OCI-LY1 (cell line): ENCODE results near the gene PEG3.

Source experiments
- H2AFZ ChIP-seq: fragments of 200-600 bp; sonication (generic), shearing (Covaris generic); 2 replicates; pipeline ENCODE4 v1.6.0; 2014; ENCODE audit warnings: antibody characterized with exemption, mild to moderate bottlenecking, low read length
- H3F3A ChIP-seq: fragments of 200-600 bp; sonication (generic), shearing (Covaris generic); 2 replicates; pipeline ENCODE4 v1.6.0; 2014; ENCODE audit warnings: mild to moderate bottlenecking, antibody characterized with exemption, low read length, moderate library complexity; ENCODE audit not compliant: insufficient read depth
- H3K27ac ChIP-seq: fragments of 200-600 bp; sonication (generic); 2 replicates; pipeline ENCODE4 v1.5.1; 2014; ENCODE audit warnings: low read length, mixed run types, mild to moderate bottlenecking, low read depth; ENCODE audit not compliant: poor library complexity, severe bottlenecking
- H3K27me3 ChIP-seq: fragments of 200-600 bp; sonication (generic); 2 replicates; pipeline ENCODE4 v1.6.0; 2014; ENCODE audit warnings: antibody characterized with exemption, mild to moderate bottlenecking, low read length, moderate library complexity; ENCODE audit not compliant: insufficient read depth
- H3K36me3 ChIP-seq: fragments of 200-600 bp; sonication (generic); 2 replicates; pipeline ENCODE4 v1.6.1; 2014; ENCODE audit warnings: mild to moderate bottlenecking, antibody characterized with exemption, low read length, moderate library complexity, mixed read lengths; ENCODE audit not compliant: insufficient read depth
- H3K4me1 ChIP-seq: fragments of 200-600 bp; sonication (generic); 2 replicates; pipeline ENCODE4 v1.5.1; 2014; ENCODE audit warnings: mild to moderate bottlenecking, low read length, moderate library complexity; ENCODE audit not compliant: insufficient read depth, severe bottlenecking
- H3K4me2 ChIP-seq: fragments of 200-600 bp; sonication (generic), shearing (Covaris generic); 2 replicates; pipeline ENCODE4 v1.6.1; 2014; ENCODE audit warnings: low read length
- H3K4me3 ChIP-seq: fragments of 200-600 bp; sonication (generic); 2 replicates; pipeline ENCODE4 v1.5.1; 2014; ENCODE audit warnings: low read length, low read depth, mild to moderate bottlenecking, mixed read lengths; ENCODE audit not compliant: poor library complexity, severe bottlenecking
- H3K79me2 ChIP-seq: fragments of 200-600 bp; shearing (Covaris generic); 2 replicates; pipeline ENCODE4 v1.6.1; 2016; ENCODE audit warnings: mixed run types, low read length, mixed read lengths; ENCODE audit not compliant: insufficient read depth
- H3K9ac ChIP-seq: fragments of 200-600 bp; sonication (generic), shearing (Covaris generic); 2 replicates; pipeline ENCODE4 v1.6.1; 2014; ENCODE audit warnings: mild to moderate bottlenecking, low read length, mixed read lengths
- H3K9me2 ChIP-seq: fragments of 200-600 bp; sonication (generic), shearing (Covaris generic); 2 replicates; pipeline ENCODE4 v1.6.1; 2014; ENCODE audit warnings: low read depth, mild to moderate bottlenecking, low read length, mixed read lengths
- H3K9me3 ChIP-seq: fragments of 200-600 bp; shearing (Covaris generic); 2 replicates; pipeline ENCODE4 v1.6.1; 2014; ENCODE audit warnings: low read length, mixed read lengths
- H4K20me1 ChIP-seq: fragments of 200-600 bp; sonication (generic), shearing (Covaris generic); 2 replicates; pipeline ENCODE4 v1.6.0; 2016; ENCODE audit warnings: mild to moderate bottlenecking, low read length; ENCODE audit not compliant: insufficient read depth
- EZH2 ChIP-seq: fragments of 200-600 bp; sonication (generic), shearing (Covaris generic); IDR thresholded peaks from 2 replicates; pipeline ENCODE4 v1.8.0; 2017; ENCODE audit warnings: borderline replicate concordance, mixed run types, mild to moderate bottlenecking, antibody characterized with exemption, low read length, moderate library complexity, mixed read lengths
- TF ChIP-seq, protein P1 (sequence below): fragments of 200-600 bp; sonication (generic), shearing (Covaris generic); IDR thresholded peaks from 2 replicates; pipeline ENCODE4 v1.5.1; 2017; ENCODE audit warnings: mild to moderate bottlenecking, antibody characterized with exemption, low read length, moderate library complexity, mixed read lengths

The PEG3 gene

DNA sequence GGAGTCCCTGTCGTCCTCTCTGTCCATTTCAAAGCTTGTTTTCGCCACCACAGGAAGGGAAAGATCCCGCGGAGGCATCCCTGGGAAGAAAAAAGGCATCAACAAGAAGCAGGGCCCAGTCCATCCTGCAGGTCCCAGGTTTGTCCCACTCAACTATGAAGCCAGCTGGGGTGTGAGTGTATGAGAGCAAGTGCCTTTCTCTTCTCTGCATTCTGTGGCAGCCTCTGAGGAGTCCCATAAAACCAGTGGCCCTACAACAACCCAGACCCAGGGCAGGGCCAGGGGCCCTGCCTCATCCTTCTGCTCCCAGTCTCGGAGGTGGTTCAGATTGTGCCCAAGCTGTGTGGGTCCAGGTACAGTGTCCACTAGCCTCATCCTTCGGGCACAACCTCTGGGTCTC lies 18.9 kb downstream of the PEG3 start:
- no peak for TF ChIP-seq EZH2
- TF ChIP-seq, protein P1, sequence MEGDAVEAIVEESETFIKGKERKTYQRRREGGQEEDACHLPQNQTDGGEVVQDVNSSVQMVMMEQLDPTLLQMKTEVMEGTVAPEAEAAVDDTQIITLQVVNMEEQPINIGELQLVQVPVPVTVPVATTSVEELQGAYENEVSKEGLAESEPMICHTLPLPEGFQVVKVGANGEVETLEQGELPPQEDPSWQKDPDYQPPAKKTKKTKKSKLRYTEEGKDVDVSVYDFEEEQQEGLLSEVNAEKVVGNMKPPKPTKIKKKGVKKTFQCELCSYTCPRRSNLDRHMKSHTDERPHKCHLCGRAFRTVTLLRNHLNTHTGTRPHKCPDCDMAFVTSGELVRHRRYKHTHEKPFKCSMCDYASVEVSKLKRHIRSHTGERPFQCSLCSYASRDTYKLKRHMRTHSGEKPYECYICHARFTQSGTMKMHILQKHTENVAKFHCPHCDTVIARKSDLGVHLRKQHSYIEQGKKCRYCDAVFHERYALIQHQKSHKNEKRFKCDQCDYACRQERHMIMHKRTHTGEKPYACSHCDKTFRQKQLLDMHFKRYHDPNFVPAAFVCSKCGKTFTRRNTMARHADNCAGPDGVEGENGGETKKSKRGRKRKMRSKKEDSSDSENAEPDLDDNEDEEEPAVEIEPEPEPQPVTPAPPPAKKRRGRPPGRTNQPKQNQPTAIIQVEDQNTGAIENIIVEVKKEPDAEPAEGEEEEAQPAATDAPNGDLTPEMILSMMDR: no peak
- no peak overlapping the region for H3K4me3 ChIP-seq
- H3K27me3 ChIP-seq: peaks cover 7% of the 10 kb centered on the region; the same call in 1 of the 2 replicates
- H2AFZ ChIP-seq: no peak overlapping the region
- no peak overlapping the region for H3K27ac ChIP-seq
- no peaks in the 10 kb centered on the region for H3K4me1 ChIP-seq
- H3K79me2 ChIP-seq: no peaks in the 10 kb centered on the region
- H3K9ac ChIP-seq: no peak overlapping the region
- no peaks in the 10 kb centered on the region for H4K20me1 ChIP-seq
- no peak overlapping the region for H3K4me2 ChIP-seq
- no peaks in the 10 kb centered on the region for H3K36me3 ChIP-seq
- H3K9me2 ChIP-seq: no peaks in the 10 kb centered on the region
- no peaks in the 10 kb centered on the region for H3K9me3 ChIP-seq
- no peaks in the 10 kb centered on the region for H3F3A ChIP-seq

DNA sequence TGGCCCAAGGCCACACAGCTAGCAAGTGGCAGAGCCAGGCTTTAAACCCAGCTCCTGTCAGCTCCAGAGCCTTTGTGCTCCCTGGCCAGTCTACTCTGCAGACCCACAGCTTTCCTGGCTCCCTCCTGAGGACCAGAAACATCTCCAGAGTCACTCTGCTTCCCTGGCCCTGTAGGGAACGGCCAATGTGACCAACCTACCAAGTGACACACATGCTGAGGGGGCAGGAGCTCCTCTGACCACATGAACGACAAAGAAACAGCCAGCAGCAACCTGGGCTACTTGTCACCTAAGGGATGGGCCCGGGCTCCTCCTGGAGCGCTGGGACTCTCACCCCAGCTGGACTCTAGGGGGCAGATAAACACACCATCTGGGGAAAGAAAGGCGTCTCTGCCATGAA lies 19.3 kb downstream of the PEG3 start:
- no peaks in the 10 kb centered on the region for H3K36me3 ChIP-seq
- H3K9me3 ChIP-seq: no peaks in the 10 kb centered on the region
- H4K20me1 ChIP-seq: no peaks in the 10 kb centered on the region
- H2AFZ ChIP-seq: no peak overlapping the region
- H3K4me3 ChIP-seq: no peak overlapping the region
- TF ChIP-seq, protein P1: no peak
- peaks cover 7% of the 10 kb centered on the region; the same call in 1 of the 2 replicates for H3K27me3 ChIP-seq
- no peaks in the 10 kb centered on the region for H3K4me1 ChIP-seq
- no peaks in the 10 kb centered on the region for H3F3A ChIP-seq
- no peak overlapping the region for H3K9ac ChIP-seq
- H3K4me2 ChIP-seq: no peak overlapping the region
- H3K9me2 ChIP-seq: no peaks in the 10 kb centered on the region
- H3K27ac ChIP-seq: no peak overlapping the region
- no peaks in the 10 kb centered on the region for H3K79me2 ChIP-seq

DNA sequence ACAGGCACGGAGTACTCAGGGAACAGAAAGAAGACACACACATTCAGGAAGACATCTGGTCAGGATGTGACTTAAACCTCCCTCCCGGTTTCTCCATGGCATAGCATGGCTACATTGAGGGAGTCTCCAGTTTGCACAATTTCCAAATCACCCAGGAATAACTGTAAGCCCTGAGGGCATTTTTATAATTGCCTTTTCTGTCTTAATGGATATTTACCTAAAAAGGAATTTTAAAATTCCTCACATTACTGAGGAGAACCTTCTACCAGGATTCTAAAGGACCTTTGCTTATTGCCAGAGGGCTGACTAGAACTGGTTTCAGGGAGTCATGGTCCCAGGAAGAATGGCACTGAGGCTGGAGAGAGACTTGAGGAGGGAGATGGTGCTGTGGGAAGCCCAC lies 21.4 kb downstream of the PEG3 start:
- H3K4me2 ChIP-seq: no peak overlapping the region
- no peaks in the 10 kb centered on the region for H3K9me2 ChIP-seq
- no peak overlapping the region for H3K9ac ChIP-seq
- H3F3A ChIP-seq: no peaks in the 10 kb centered on the region
- no peak overlapping the region for H2AFZ ChIP-seq
- no peak overlapping the region for H3K27ac ChIP-seq
- TF ChIP-seq, protein P1: no peak
- TF ChIP-seq EZH2: no peak
- no peaks in the 10 kb centered on the region for H4K20me1 ChIP-seq
- no peaks in the 10 kb centered on the region for H3K4me1 ChIP-seq
- no peaks in the 10 kb centered on the region for H3K9me3 ChIP-seq
- H3K27me3 ChIP-seq: peaks cover 7% of the 10 kb centered on the region; the same call in 1 of the 2 replicates
- H3K4me3 ChIP-seq: no peak overlapping the region
- H3K36me3 ChIP-seq: no peaks in the 10 kb centered on the region
- H3K79me2 ChIP-seq: no peaks in the 10 kb centered on the region
